Activated T-cell treated with anti-CD3 and anti-CD28 coated beads, Interleukin-2, amount 50 U/mL, for 48 hours (primary cell): ENCODE data around the gene CATSPERB.
"Not testable (repeated sequence)": the region's sequence is repeated elsewhere in the genome, so short reads cannot be mapped to it uniquely, and the experiment has no call there.

Source experiments
- DNase-seq, 2 experiments: peaks; one replicate each; pipeline ENCODE4 v3.0.0-alpha.2; 2020

The CATSPERB gene

GRCh38 chr14:91731986-91732385 is at the start of gene CATSPERB:
CATSPERB (minus strand) TSS chr14:91732086; CDS start chr14:91729479, 2,607 bp downstream.
- no peak for DNase-seq

- DNase-seq: no peak
These were observed 48.6 kb upstream of the CATSPERB start for GRCh38 chr14:91780452-91780851.

DNA sequence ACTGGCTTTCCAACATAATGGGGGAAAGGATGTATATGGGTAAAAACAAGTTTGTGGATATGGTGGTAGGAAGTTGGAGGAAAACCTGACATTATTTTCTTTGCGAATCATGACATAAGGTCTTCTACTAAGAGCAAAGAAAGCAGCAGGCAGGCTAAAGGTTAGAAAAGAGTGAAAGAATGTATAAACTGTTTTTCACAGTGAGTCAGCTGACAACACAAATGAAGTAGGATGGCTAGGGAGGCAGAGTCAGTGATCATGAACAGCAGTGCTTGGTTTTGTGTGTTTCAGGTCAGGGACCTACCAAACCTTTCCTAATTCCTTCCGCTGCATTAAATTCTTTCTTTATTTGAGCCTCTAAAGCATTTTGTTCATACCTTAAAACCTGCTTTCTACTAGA is 46.3 kb upstream of the CATSPERB start:
- DNase-seq: no peak

GRCh38 chr14:91774140-91775096 is 42.5 kb upstream of the CATSPERB start:
- no peak for DNase-seq

GRCh38 chr14:91770185-91770584 is 38.3 kb upstream of the CATSPERB start:
- no peak for DNase-seq

DNA sequence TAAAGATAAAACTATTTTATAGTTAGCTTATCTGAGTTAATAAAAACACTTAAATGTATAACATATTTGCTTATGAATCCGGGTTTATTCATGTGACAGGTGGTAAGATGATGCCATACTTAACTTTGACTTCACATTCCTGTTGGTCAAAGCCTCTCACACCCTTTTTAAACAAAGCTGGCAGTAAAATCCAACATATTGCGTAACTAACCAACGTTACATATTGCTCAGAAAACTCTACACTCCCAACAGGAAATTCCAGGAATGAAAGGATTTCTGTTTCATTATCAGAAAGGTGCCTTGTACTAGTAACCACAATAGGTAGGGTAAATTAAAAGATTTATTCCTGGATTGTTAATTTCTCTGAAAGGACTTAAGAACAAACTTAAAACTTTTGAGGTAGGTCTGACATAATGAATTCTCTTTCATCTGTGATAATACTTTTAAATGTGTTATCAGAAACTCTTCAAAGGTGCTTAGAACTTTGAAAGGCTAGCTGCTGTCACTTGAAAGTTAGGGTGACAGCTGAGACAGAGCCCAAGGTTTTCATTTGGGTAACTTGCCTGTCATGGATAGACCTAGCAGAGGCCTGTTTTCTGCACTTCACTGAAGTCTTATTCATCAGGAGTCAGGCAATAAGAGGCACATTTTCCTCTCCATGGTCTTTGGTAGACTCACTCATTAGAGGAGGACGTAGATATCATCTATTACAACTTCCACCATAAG is 23.8 kb upstream of the CATSPERB start:
- no peak for DNase-seq

DNA sequence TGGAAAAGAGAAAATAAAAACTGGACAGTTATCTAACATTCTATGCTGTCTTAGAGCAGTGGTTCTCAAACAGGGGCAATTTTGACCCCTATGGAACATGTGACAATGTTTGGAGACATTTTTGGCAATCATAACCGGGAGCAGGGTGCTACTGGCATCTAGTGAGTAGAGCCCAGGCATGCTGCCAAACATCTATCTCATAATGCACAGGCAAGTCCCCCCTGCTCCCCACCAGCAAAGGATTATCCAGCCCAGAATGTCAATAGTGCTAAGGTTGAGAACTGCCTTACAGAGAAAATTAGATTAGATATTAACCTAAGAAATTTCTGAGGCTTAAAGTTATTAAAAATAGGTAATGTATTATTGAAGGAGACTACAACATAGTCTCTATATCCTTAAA is 22.9 kb upstream of the CATSPERB start:
- DNase-seq: no peak

GRCh38 chr14:91754185-91754584 is 22.3 kb upstream of the CATSPERB start:
- DNase-seq: no peak

DNA sequence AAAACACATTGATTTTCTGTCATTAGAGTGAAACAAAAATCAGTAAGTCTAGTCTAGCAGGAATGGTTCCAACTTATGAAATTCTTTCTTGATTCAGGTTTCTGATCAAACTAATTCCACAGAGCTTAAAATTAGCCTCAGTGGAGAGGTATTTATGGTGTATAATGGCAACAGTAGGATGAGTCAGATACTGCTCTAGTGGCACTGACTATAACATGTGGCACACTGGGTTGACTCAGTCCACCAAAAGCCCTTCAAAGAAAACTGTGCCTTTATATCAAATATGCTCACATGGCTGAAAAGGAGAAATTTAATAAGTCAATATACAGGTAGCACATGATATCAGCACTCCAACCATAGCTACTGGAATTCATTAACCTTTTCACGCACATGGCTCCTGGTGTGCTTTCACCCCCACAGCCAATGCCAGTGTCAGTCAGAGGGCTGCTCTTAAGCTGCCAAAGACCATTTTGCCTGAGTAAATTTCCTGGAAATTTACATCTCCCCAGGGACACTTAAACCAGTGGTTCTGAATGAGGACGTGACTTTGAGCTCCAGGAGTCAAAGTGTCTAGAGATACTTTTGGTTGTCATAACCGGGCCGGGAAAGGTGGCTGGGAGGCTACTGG is 21.7 kb upstream of the CATSPERB start:
- DNase-seq: no peak

DNA sequence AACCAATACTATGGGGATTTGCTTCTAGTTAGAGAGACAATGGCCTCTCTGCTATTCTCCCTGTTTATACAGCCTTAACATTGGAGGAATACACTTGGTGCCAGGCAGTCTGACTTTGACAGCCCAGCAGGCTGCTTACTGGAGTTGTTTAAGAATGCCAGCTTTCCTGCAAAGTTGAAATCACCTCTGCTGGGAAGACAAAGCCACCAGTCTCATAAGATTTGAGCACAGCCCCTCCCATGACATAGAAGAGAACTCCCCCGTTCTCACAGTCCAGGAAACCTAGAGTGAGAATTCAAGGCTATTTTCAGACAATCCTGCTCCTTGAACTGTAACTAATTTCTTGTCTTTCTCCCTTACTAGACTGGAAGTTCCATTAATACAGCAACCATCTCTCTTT is 21.1 kb upstream of the CATSPERB start:
- DNase-seq: no peak

DNA sequence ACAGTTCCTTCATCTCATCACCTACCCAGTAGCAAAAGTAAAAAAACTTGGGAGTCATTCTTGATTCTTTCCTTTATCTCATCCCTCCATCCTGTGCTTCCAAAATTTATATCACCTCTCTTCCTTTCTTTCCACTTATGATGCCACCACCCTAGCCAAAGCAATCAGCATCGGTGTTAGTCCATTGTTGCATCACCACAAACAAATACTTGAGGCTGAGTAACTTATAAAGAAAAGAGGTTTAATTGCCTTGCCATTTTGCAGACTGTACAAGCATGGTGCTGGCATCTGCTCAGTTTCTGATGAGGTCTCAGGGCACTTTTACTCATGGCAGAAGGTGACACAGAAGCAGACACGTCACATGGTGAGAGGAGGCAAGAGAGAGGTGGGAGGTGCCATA is 19.8 kb upstream of the CATSPERB start:
- DNase-seq: no peak

GRCh38 chr14:91750634-91751198 is 18.8 kb upstream of the CATSPERB start:
- DNase-seq: no peak

GRCh38 chr14:91749868-91750267 is 18.0 kb upstream of the CATSPERB start:
- no peak for DNase-seq

- DNase-seq: no peak
These were observed 16.2 kb upstream of the CATSPERB start for GRCh38 chr14:91748049-91748448.

- DNase-seq: no peak
These were observed 13.5 kb upstream of the CATSPERB start for GRCh38 chr14:91745344-91745743.

DNA sequence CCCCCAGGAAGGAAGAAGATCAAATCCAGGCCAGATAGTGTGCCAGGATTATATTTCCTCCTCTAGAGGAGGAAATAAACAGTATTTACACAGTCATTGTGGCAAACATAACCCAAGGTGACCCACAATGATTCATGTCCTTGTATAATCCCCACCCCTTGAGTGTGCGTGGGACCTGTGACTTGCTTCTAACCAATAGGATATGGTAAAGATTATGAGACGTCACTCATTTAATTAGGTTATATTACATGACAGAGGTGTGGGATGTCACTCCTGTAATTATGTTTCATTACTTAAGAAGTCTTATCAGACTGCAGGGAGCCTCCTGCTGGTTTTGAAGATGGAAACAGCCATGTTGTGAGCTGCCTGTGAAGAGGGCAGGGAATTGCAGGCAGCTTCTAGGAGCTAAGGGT is 12.2 kb upstream of the CATSPERB start:
- no peak for DNase-seq

- DNase-seq: no peak
These were observed 11.4 kb upstream of the CATSPERB start for GRCh38 chr14:91743305-91743653.

GRCh38 chr14:91742621-91743304 is 10.9 kb upstream of the CATSPERB start:
- DNase-seq: no peak

DNA sequence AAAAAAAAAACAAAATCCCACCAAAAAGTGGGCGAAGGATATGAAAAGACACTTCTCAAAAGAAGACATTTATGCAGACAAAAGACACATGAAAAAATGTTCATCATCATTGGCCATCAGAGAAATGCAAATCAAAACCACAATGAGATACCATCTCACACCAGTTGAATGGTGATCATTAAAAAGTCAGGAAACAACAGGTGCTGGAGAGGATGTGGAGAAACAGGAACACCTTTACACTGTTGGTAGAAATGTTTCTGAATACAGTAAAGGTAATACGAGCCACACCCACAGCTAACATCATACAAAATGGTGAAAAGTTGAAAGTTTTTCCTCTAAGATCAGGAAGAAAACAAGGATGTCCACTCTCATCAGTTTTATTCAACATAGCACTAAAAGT is 8.0 kb upstream of the CATSPERB start:
- DNase-seq: not testable (repeated sequence)

GRCh38 chr14:91737619-91738018 is 5.7 kb upstream of the CATSPERB start:
- no peak for DNase-seq

- no peak for DNase-seq
These were observed 1.1 kb upstream of the CATSPERB start for GRCh38 chr14:91732859-91733477.

- no peak for DNase-seq
These were observed 553 bp upstream of the CATSPERB start for GRCh38 chr14:91732439-91732838.
